PC-3 (cell line): ENCODE data around the gene ETV3L.

Source experiments
- EZH2 ChIP-seq: fragments of 300-600 bp; sonication (generic); IDR thresholded peaks from one replicate; pipeline ENCODE4 v1.6.1; 2017; ENCODE audit warnings: antibody characterized with exemption, mild to moderate bottlenecking, low read length; ENCODE audit not compliant: unreplicated experiment
- EZH2phosphoT487 ChIP-seq: fragments of 300-600 bp; sonication (generic); IDR thresholded peaks from 2 replicates; pipeline ENCODE4 v1.6.1; 2018; ENCODE audit warnings: mild to moderate bottlenecking, antibody characterized with exemption, low read length, borderline replicate concordance
- TF ChIP-seq, protein P1 (sequence below): fragments of 300-600 bp; sonication (generic); conservative IDR thresholded peaks from 2 replicates; pipeline ENCODE4 v1.5.1; 2017; ENCODE audit warnings: antibody characterized with exemption, low read depth, mild to moderate bottlenecking, low read length

DNA sequence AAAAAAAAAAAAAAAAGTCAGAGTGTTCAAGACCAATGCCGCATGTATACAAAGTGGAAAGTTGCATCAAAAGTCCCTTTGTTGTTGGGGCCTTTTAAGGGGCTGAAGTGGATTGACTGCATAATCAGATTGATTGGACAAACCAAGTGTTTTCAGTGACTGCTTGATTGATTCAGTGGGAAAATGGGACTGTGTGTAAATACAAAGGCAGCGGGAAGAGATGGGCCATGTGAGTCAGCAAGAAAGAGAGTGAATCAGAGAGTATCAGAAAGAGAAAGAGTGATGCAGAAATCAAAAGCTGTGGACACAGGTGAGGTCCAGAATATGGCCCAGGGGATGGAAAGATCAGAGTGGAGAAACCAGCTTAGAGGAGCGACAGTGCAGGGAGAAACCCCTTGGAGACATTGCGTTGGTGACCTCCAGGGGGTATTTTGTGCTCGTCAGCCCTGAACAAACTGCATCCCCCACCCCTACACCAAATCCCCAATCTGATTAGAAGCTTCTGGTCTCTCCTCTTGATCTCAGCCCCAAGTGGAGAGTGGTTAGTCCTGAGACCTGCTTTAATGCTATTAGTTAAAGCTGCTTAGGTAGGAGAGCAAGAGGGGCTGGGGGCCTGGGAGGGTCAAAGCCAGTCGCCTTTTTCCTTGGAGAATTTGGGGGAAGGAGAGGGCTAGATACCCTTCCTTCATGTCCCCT lies 5.1 kb upstream of the ETV3L start:
- TF ChIP-seq, protein P1, sequence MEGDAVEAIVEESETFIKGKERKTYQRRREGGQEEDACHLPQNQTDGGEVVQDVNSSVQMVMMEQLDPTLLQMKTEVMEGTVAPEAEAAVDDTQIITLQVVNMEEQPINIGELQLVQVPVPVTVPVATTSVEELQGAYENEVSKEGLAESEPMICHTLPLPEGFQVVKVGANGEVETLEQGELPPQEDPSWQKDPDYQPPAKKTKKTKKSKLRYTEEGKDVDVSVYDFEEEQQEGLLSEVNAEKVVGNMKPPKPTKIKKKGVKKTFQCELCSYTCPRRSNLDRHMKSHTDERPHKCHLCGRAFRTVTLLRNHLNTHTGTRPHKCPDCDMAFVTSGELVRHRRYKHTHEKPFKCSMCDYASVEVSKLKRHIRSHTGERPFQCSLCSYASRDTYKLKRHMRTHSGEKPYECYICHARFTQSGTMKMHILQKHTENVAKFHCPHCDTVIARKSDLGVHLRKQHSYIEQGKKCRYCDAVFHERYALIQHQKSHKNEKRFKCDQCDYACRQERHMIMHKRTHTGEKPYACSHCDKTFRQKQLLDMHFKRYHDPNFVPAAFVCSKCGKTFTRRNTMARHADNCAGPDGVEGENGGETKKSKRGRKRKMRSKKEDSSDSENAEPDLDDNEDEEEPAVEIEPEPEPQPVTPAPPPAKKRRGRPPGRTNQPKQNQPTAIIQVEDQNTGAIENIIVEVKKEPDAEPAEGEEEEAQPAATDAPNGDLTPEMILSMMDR, result no peak
- TF ChIP-seq EZH2 (no peak), EZH2phosphoT487 (no peak)
